ENCODE data around the gene TSSK3. TPM values are rescaled to one million over a fixed set of nuclear protein-coding genes. Genes with fewer than 3 reads are reported as not detected.

TSSK3 gene
- total and polyA plus RNA-seq, 2 experiments from 2014 or later = not detected

GRCh38 chr1:32372149-32372756 lies 9.9 kb downstream of the TSSK3 start:
- Histone ChIP-seq H2AFZ (no peak overlapping the region), H3K4me2 (no peak overlapping the region), H3K36me3 (ENCODE audit: insufficient read depth) (peaks cover 11% of the 10 kb centered on the region; the same call in 1 of the 2 replicates), H3K27me3 (ENCODE audit: insufficient read depth) (no peaks in the 10 kb centered on the region), H3K27ac (ENCODE audit: low read depth) (no peak overlapping the region), H3K9me2 (ENCODE audit: insufficient read depth) (no peaks in the 10 kb centered on the region), H3K79me2 (replicated peaks; ENCODE audit: insufficient read depth) (no peaks in the 10 kb centered on the region), H3K4me3 (no peak overlapping the region), H4K20me1 (replicated peaks; ENCODE audit: insufficient read depth) (peaks cover 9% of the 10 kb centered on the region), H3F3A (replicated peaks; ENCODE audit: low read depth) (no peaks in the 10 kb centered on the region), H3K4me1 (ENCODE audit: insufficient read depth) (no peaks in the 10 kb centered on the region)
- no peaks in the 10 kb centered on the region for H3K4me1 Mint-ChIP-seq
- no peak overlapping the region for H3K27ac Mint-ChIP-seq
- DNase-seq (ENCODE audit: low spot score) = no peak
- ATAC-seq = peak; percentile 21; the same call in 1 of the 3 replicates
- no peaks in the 10 kb centered on the region for H3K27me3 Mint-ChIP-seq (ENCODE audit: insufficient read depth, low read depth, poor library complexity)
- H3K9me3 Mint-ChIP-seq = no peaks in the 10 kb centered on the region
- TF ChIP-seq CTCF (conservative IDR thresholded peaks at IDR 0.05; ENCODE audit: low read depth in 2 of 2) = peak in 1 of 2 experiments; percentile 37; a peak in 2 of 4 replicates
- no peak for TF ChIP-seq ZNF114 (CRISPR knock-in tag; IDR thresholded peaks at IDR 0.05)
- no peak overlapping the region for H3K4me3 Mint-ChIP-seq
- H3K36me3 Mint-ChIP-seq (ENCODE audit: low read depth) = peaks cover 65% of the 10 kb centered on the region

GRCh38 chr1:32373996-32374592 lies 11.8 kb downstream of the TSSK3 start:
- no peaks in the 10 kb centered on the region for H3K79me2 ChIP-seq (replicated peaks; ENCODE audit: insufficient read depth)
- Mint-ChIP-seq H3K27me3 (ENCODE audit: insufficient read depth, low read depth, poor library complexity) (peaks cover 1% of the 10 kb centered on the region), H3K9me3 (no peaks in the 10 kb centered on the region), H3K4me3 (no peak overlapping the region), H3K36me3 (ENCODE audit: low read depth) (peaks cover 64% of the 10 kb centered on the region), H3K27ac (no peak overlapping the region), H3K4me1 (no peaks in the 10 kb centered on the region)
- H3F3A ChIP-seq (replicated peaks; ENCODE audit: low read depth) = no peaks in the 10 kb centered on the region
- peaks cover 9% of the 10 kb centered on the region; the same call in 1 of the 2 replicates for H4K20me1 ChIP-seq (replicated peaks; ENCODE audit: insufficient read depth)
- no peaks in the 10 kb centered on the region for H3K27me3 ChIP-seq (ENCODE audit: insufficient read depth)
- no peak overlapping the region for H3K4me3 ChIP-seq
- DNase-seq (ENCODE audit: low spot score) = no peak
- ATAC-seq = no peak
- H2AFZ ChIP-seq = no peak overlapping the region
- H3K4me1 ChIP-seq (ENCODE audit: insufficient read depth) = no peaks in the 10 kb centered on the region
- H3K4me2 ChIP-seq = no peak overlapping the region
- H3K36me3 ChIP-seq (ENCODE audit: insufficient read depth) = peaks cover 5% of the 10 kb centered on the region; the same call in 1 of the 2 replicates
- no peaks in the 10 kb centered on the region for H3K9me2 ChIP-seq (ENCODE audit: insufficient read depth)
- no peak overlapping the region for H3K27ac ChIP-seq (ENCODE audit: low read depth)
- TF ChIP-seq POLR2AphosphoS5 (IDR thresholded peaks at IDR 0.05; ENCODE audit: low read depth) = no peak
- TF ChIP-seq JUNB (IDR thresholded peaks at IDR 0.05; ENCODE audit: unreplicated experiment) = no peak
- no peak for TF ChIP-seq CREB1 (CRISPR knock-in tag; IDR thresholded peaks at IDR 0.05; ENCODE audit: low read depth)
- no peak for TF ChIP-seq EZH2 (IDR thresholded peaks at IDR 0.05; ENCODE audit: low read depth, unreplicated experiment)
- TF ChIP-seq REST (IDR thresholded peaks at IDR 0.05; ENCODE audit: unreplicated experiment) = no peak
- TF ChIP-seq CTCF (conservative IDR thresholded peaks at IDR 0.05; ENCODE audit: low read depth in 2 of 2) = no peak
- no peak for TF ChIP-seq STAT1 (IDR thresholded peaks at IDR 0.05; ENCODE audit: unreplicated experiment)
- TF ChIP-seq ZNF114 (CRISPR knock-in tag; IDR thresholded peaks at IDR 0.05) = no peak
- no peak for TF ChIP-seq NANOG (IDR thresholded peaks at IDR 0.05; ENCODE audit: borderline replicate concordance)
- TF ChIP-seq ZNF331 (CRISPR knock-in tag; IDR thresholded peaks at IDR 0.05; ENCODE audit: low read depth) = no peak
